ENCODE measurements around the gene HYDIN. TPM values are rescaled to one million over a fixed set of nuclear protein-coding genes. Genes with fewer than 3 reads are reported as not detected.

HYDIN gene
- total and polyA plus RNA-seq, 8 donors, result 2.1 to 6.6 (median 3.9) TPM

- no peak for DNase-seq
- FAIRE-seq, result no peak
- H3K27ac ChIP-seq, result no peak overlapping the region
- no peaks in the 10 kb centered on the region for H3K27me3 ChIP-seq
- ATAC-seq, result no peak
- H3K4me3 ChIP-seq, result no peak overlapping the region
- WGBS, 2 donors, result 86 to 97% methylated on average over 4 of the region's 4 CpGs
- intact Hi-C loops (cut with DNase I), result no loop called here
- TF ChIP-seq, protein P1, sequence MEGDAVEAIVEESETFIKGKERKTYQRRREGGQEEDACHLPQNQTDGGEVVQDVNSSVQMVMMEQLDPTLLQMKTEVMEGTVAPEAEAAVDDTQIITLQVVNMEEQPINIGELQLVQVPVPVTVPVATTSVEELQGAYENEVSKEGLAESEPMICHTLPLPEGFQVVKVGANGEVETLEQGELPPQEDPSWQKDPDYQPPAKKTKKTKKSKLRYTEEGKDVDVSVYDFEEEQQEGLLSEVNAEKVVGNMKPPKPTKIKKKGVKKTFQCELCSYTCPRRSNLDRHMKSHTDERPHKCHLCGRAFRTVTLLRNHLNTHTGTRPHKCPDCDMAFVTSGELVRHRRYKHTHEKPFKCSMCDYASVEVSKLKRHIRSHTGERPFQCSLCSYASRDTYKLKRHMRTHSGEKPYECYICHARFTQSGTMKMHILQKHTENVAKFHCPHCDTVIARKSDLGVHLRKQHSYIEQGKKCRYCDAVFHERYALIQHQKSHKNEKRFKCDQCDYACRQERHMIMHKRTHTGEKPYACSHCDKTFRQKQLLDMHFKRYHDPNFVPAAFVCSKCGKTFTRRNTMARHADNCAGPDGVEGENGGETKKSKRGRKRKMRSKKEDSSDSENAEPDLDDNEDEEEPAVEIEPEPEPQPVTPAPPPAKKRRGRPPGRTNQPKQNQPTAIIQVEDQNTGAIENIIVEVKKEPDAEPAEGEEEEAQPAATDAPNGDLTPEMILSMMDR (IDR thresholded peaks at IDR 0.05), result no peak
- peaks cover 0 to 5% (median 1%) of the 10 kb centered on the region in 3 donors for H3K36me3 ChIP-seq
- no peaks in the 10 kb centered on the region for H3K4me1 ChIP-seq
- H3K9me3 ChIP-seq, result no peaks in the 10 kb centered on the region
Measured at GRCh38 chr16:70767377-70768202, 462.9 kb downstream of the HYDIN start.

GRCh38 chr16:70766658-70767057 lies 463.9 kb downstream of the HYDIN start:
- Histone ChIP-seq H3K9me3 (no peaks in the 10 kb centered on the region), H3K4me1 (no peaks in the 10 kb centered on the region), H3K4me3 (no peak overlapping the region), H3K27me3 (no peaks in the 10 kb centered on the region), H3K36me3 (peaks cover 0 to 10% (median 5%) of the 10 kb centered on the region in 3 donors), H3K27ac (no peak overlapping the region)
- no peak for FAIRE-seq
- WGBS, 2 donors, result 88 to 97% methylated on average over 4 of the region's 4 CpGs
- TF ChIP-seq, protein P1 (IDR thresholded peaks at IDR 0.05), result no peak
- intact Hi-C loops (cut with DNase I), result no loop called here
- no peak for ATAC-seq
- peak in 1 of 6 donors; percentile 40 for DNase-seq

DNA sequence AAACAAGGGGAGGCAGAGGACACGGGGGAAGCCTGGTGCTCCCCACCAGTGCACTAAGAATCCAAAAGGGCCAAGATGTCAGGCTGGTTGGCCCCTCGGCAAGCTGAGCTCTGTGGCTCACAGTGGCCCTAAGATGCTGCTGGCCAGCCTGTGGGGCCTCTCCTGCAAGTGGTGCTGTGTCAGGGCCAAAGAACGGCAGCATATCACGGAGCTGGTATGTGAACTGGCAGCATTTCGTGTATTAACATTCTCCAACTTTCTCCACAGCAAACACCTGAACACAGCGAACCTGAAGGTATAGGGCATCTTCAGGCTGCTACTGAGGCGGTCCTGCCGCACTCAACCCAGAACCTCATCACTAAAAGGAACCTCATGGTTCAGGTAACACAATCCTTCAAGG lies 464.3 kb downstream of the HYDIN start:
- Histone ChIP-seq H3K36me3 (peaks cover 0 to 15% (median 3%) of the 10 kb centered on the region in 3 donors), H3K4me3 (no peak overlapping the region), H3K27ac (no peak overlapping the region), H3K4me1 (no peaks in the 10 kb centered on the region), H3K9me3 (no peaks in the 10 kb centered on the region), H3K27me3 (no peaks in the 10 kb centered on the region)
- peak in 1 of 6 donors; percentile 13 for DNase-seq
- WGBS, 2 donors, result 88 to 92% methylated on average over 8 of the region's 8 CpGs
- ATAC-seq, result no peak
- TF ChIP-seq, protein P1 (IDR thresholded peaks at IDR 0.05), result no peak
- no peak for FAIRE-seq
- intact Hi-C loops (cut with DNase I), result no loop called here

DNA sequence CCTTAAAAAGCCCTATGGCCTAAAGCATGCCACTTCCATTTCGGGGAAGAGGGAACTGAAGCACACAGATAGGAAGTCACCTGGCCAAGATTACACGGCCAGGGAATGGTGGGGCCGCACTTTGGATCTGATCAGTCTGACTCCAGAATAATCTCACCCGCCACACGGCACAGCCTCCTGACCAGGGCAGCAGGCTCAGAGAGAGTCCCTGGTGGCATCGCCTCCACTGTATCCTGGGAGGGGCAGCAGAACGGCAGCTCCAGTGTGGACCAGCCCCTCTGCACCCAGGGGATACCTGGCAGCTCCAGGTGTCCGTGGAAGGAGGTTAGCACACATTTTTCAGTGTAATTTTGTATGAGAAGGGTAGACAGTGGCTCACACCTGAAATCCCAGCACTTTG lies 465.0 kb downstream of the HYDIN start:
- Histone ChIP-seq H3K4me1 (no peaks in the 10 kb centered on the region), H3K9me3 (no peaks in the 10 kb centered on the region), H3K27ac (no peak overlapping the region), H3K27me3 (no peaks in the 10 kb centered on the region), H3K36me3 (peaks cover 0 to 15% (median 3%) of the 10 kb centered on the region in 3 donors), H3K4me3 (no peak overlapping the region)
- TF ChIP-seq, protein P1 (IDR thresholded peaks at IDR 0.05), result no peak
- 89 to 92% methylated on average over 8 of the region's 8 CpGs for WGBS, 2 donors
- ATAC-seq, result no peak
- FAIRE-seq, result no peak
- peak in 1 of 6 donors; percentile 24 for DNase-seq
- intact Hi-C loops (cut with DNase I), result no loop called here

DNA sequence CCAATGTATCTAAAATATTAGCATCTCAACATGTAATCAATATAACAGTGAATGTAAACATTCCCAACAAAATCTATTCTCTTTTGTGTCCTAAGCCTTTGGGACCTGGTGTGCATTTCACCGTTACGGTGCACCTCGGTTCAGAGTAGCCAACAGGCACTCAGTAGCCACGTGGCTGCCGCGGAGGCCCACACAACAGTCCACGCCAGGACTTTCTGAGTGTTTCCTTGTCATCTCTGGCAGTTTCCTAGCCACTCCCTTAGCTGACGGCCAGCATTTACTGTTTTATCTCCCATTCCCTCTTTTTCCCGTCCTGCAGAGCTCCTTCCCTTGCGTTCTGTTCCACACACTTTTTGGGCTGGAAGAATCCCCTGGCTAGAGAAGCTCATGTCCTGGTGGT lies 465.9 kb downstream of the HYDIN start:
- ATAC-seq (no peak), FAIRE-seq (no peak), DNase-seq (no peak)
- no peak overlapping the region for H3K4me3 ChIP-seq
- H3K36me3 ChIP-seq, result peaks cover 0 to 15% (median 3%) of the 10 kb centered on the region in 3 donors
- H3K27ac ChIP-seq, result no peak overlapping the region
- no peaks in the 10 kb centered on the region for H3K27me3 ChIP-seq
- no peaks in the 10 kb centered on the region for H3K4me1 ChIP-seq
- H3K9me3 ChIP-seq, result no peaks in the 10 kb centered on the region
- TF ChIP-seq, protein P1 (IDR thresholded peaks at IDR 0.05), result no peak
- 93 to 96% methylated on average over 10 of the region's 10 CpGs for WGBS, 2 donors
- intact Hi-C loops (cut with DNase I), result no loop called here
